Parathyroid adenoma (tissue), 2 donors: Measurements from ENCODE around the gene MPC1.

Experiments used
- H2AFZ ChIP-seq: fragments of 300-600 bp; sonication (generic); one replicate; pipeline ENCODE4 v1.7.0; 2017; ENCODE audit warnings: antibody characterized with exemption, mild to moderate bottlenecking
- H3K27ac ChIP-seq: fragments of 300-600 bp; sonication (generic); one replicate; pipeline ENCODE4 v1.7.0; 2017
- H3K27me3 ChIP-seq: fragments of 300-600 bp; sonication (generic); one replicate; pipeline ENCODE4 v1.7.0; 2017; ENCODE audit warnings: low read length; ENCODE audit not compliant: control insufficient read depth, insufficient read depth
- H3K36me3 ChIP-seq: fragments of 300-600 bp; sonication (generic); one replicate; pipeline ENCODE4 v1.7.0; 2017; ENCODE audit warnings: low read length; ENCODE audit not compliant: control insufficient read depth, insufficient read depth
- H3K4me1 ChIP-seq: fragments of 300-600 bp; sonication (generic); one replicate; pipeline ENCODE4 v1.7.0; 2017; ENCODE audit warnings: control low read depth
- H3K4me2 ChIP-seq: fragments of 300-600 bp; sonication (generic); one replicate; pipeline ENCODE4 v1.7.0; 2017; ENCODE audit warnings: low read length
- H3K4me3 ChIP-seq: fragments of 300-600 bp; sonication (generic); one replicate; pipeline ENCODE4 v1.7.0; 2017; ENCODE audit warnings: low read depth, low read length
- H3K79me2 ChIP-seq: fragments of 300-600 bp; sonication (generic); one replicate; pipeline ENCODE4 v1.7.0; 2017; ENCODE audit warnings: control low read depth
- H3K9ac ChIP-seq: fragments of 300-600 bp; sonication (generic); one replicate; pipeline ENCODE4 v1.7.0; 2017; ENCODE audit warnings: mild to moderate bottlenecking
- H3K9me3 ChIP-seq: fragments of 300-600 bp; sonication (generic); one replicate; pipeline ENCODE4 v1.7.0; 2017; ENCODE audit warnings: low read length; ENCODE audit not compliant: control insufficient read depth
- CTCF ChIP-seq: fragments of 300-600 bp; sonication (generic); IDR thresholded peaks from one replicate; pipeline ENCODE4 v1.7.0; 2017; ENCODE audit warnings: antibody characterized with exemption, mild to moderate bottlenecking
- donor health status: primary hyperparathyroidism.

MPC1 gene

DNA sequence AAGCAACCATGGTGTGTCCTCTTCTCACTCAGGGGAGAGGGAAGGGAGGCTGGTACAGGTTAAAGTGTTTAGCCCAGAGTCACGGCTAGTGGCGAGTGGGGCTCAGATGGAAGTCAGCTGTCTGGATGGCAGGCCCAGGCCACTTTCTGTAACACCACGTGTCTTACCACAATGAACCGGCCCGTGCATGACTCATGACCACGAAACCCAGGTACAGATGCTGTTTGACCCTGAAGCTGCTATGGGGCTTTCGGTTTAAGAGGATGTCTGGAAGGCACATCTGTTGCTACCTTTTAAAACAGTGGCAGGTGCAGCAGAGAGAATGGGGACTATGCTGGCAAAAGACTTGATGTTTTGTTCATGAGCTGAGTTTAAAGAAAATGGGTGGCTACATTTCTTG, 36.5 kb upstream of the MPC1 start:
- Histone ChIP-seq H3K4me1 (no peaks in the 10 kb centered on the region), H3K27ac (no peak overlapping the region), H3K4me3 (no peak overlapping the region)

DNA sequence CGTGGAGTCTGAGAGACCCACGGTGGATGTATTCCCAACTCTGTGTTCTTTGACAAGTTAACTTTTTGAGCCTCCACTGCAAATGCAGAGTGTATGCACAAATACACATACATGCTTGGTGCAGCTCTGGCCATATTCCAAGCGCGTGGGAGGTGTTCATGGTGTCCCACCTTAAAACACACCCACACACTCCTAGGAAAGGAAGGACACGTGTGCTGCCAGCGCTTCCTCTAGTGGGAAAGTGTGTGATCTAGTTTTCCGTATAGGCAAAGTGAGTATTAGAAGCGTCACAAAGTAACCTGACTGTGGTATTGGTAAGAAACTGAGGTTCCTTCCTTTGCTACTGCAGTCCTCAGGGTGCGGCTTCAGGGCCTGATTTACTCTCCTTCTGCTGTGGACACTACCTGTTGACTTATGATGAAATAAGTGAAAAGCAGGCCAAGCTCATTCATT, 36.0 kb upstream of the MPC1 start:
- Histone ChIP-seq H3K79me2 (peaks cover 3% of the 10 kb centered on the region), H3K27me3 (no peaks in the 10 kb centered on the region), H3K9ac (no peak overlapping the region), H3K4me1 (no peaks in the 10 kb centered on the region), H3K36me3 (no peaks in the 10 kb centered on the region), H2AFZ (no peak overlapping the region), H3K9me3 (no peaks in the 10 kb centered on the region), H3K27ac (no peak overlapping the region), H3K4me2 (no peak overlapping the region), H3K4me3 (no peak overlapping the region)
- no peak for TF ChIP-seq CTCF

More for the DNA sequence above, 36.5 kb upstream of the MPC1 start:
- no peak overlapping the region for H3K9ac ChIP-seq
- no peaks in the 10 kb centered on the region for H3K36me3 ChIP-seq
- H3K9me3 ChIP-seq: no peaks in the 10 kb centered on the region
- H3K4me2 ChIP-seq: no peak overlapping the region
- no peak for TF ChIP-seq CTCF
- H3K27me3 ChIP-seq: no peaks in the 10 kb centered on the region
- peaks cover 4% of the 10 kb centered on the region for H3K79me2 ChIP-seq
- H2AFZ ChIP-seq: no peak overlapping the region

DNA sequence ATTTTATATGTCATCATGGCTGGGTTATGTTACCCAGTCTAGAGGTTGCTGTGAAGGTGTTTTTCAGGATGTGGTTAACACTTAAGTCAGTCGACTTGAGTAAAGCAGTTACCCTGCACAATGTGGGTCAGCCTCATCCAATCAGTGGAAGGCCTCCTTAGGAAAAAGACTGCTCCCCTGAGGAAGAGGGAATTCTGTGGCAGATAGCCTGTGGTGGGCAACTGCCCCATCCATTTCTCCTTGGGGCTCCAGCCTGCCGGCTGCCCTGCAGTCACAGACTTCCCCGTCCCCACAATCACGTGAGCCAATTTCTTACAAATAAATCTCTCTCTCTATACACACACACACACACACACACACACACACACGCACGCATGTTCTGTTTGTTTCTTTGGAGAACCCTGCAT, 34.5 kb upstream of the MPC1 start:
- Histone ChIP-seq H2AFZ (no peak overlapping the region), H3K79me2 (no peaks in the 10 kb centered on the region), H3K4me1 (no peaks in the 10 kb centered on the region), H3K36me3 (no peaks in the 10 kb centered on the region), H3K9ac (no peak overlapping the region), H3K4me3 (no peak overlapping the region), H3K27ac (no peak overlapping the region), H3K27me3 (no peaks in the 10 kb centered on the region), H3K4me2 (no peak overlapping the region), H3K9me3 (no peaks in the 10 kb centered on the region)
- no peak for TF ChIP-seq CTCF

GRCh38 chr6:166415833-166416347, 33.1 kb upstream of the MPC1 start:
- Histone ChIP-seq H3K4me2 (no peak overlapping the region), H3K36me3 (no peaks in the 10 kb centered on the region), H3K27ac (no peak overlapping the region), H3K4me3 (no peak overlapping the region), H3K27me3 (no peaks in the 10 kb centered on the region), H3K9me3 (no peaks in the 10 kb centered on the region), H3K79me2 (no peaks in the 10 kb centered on the region), H3K4me1 (no peaks in the 10 kb centered on the region), H2AFZ (no peak overlapping the region), H3K9ac (no peak overlapping the region)
- TF ChIP-seq CTCF: no peak

- Histone ChIP-seq H3K4me3 (no peak overlapping the region), H3K27ac (no peak overlapping the region), H3K27me3 (no peaks in the 10 kb centered on the region), H3K4me2 (no peak overlapping the region), H2AFZ (no peak overlapping the region), H3K9ac (no peak overlapping the region), H3K4me1 (no peaks in the 10 kb centered on the region), H3K79me2 (no peaks in the 10 kb centered on the region), H3K36me3 (no peaks in the 10 kb centered on the region), H3K9me3 (no peaks in the 10 kb centered on the region)
- no peak for TF ChIP-seq CTCF
Observed at GRCh38 chr6:166415306-166415705, 32.6 kb upstream of the MPC1 start.
